GM13977 (cell line): Measurements from ENCODE around the gene OR51E1.
A peak's percentile ranks its signal among the peaks of the same experiment; 100 is the strongest.

ENCODE experiments used
- DNase-seq: peaks from one replicate; pipeline ENCODE4 v3.0.0; 2012; ENCODE audit warnings: low spot score
- in situ Hi-C: fragments of 300-500 bp; cut with MboI; formaldehyde crosslinking; loops from one replicate; pipeline ENCODE4 v1.12.0; 2022; ENCODE audit warnings: low sequenced_read_pairs, low pct_unique_long_range_greater_than_20kb, mixed read lengths, inconsistent platforms; ENCODE audit not compliant: unreplicated experiment
- TF ChIP-seq, protein P1 (sequence below): IDR thresholded peaks from 2 replicates; pipeline ENCODE4 v1.5.1; 2012; ENCODE audit warnings: mild to moderate bottlenecking, control low read depth; ENCODE audit not compliant: insufficient read depth; ENCODE audit errors: extremely low read depth, missing control alignments

Gene OR51E1, protein sequence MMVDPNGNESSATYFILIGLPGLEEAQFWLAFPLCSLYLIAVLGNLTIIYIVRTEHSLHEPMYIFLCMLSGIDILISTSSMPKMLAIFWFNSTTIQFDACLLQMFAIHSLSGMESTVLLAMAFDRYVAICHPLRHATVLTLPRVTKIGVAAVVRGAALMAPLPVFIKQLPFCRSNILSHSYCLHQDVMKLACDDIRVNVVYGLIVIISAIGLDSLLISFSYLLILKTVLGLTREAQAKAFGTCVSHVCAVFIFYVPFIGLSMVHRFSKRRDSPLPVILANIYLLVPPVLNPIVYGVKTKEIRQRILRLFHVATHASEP

DNA sequence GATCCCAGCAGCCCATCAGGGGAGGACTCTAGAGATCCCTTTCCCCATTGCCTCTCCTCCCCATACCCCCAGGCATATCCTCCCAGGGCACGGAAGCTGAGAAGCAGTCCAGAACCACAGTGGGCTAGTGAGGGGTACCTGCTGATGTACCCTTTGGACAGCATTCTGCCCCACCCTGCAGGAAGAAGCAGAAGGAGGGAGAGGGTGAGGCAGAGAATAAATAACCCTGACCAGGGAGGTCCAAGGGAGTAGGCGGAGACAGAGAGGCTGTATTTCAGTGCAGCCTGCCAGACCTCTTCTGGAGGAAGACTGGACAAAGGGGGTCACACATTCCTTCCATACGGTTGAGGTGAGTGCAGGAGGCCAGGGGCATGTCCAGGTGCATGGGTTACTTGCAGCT, at the start of gene OR51E1:
OR51E1 (plus strand) TSS at position 301 of the 400 bp plus-strand sequence. CDS start 8,545 bp downstream, outside the sequence.
- in situ Hi-C loops: loop anchor here (25.0 kb wide), 1 partner anchor 344 kb away; the partner anchor contains the start of gene OR51L1
- TF ChIP-seq, protein P1, sequence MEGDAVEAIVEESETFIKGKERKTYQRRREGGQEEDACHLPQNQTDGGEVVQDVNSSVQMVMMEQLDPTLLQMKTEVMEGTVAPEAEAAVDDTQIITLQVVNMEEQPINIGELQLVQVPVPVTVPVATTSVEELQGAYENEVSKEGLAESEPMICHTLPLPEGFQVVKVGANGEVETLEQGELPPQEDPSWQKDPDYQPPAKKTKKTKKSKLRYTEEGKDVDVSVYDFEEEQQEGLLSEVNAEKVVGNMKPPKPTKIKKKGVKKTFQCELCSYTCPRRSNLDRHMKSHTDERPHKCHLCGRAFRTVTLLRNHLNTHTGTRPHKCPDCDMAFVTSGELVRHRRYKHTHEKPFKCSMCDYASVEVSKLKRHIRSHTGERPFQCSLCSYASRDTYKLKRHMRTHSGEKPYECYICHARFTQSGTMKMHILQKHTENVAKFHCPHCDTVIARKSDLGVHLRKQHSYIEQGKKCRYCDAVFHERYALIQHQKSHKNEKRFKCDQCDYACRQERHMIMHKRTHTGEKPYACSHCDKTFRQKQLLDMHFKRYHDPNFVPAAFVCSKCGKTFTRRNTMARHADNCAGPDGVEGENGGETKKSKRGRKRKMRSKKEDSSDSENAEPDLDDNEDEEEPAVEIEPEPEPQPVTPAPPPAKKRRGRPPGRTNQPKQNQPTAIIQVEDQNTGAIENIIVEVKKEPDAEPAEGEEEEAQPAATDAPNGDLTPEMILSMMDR: no peak
- no peak for DNase-seq

DNA sequence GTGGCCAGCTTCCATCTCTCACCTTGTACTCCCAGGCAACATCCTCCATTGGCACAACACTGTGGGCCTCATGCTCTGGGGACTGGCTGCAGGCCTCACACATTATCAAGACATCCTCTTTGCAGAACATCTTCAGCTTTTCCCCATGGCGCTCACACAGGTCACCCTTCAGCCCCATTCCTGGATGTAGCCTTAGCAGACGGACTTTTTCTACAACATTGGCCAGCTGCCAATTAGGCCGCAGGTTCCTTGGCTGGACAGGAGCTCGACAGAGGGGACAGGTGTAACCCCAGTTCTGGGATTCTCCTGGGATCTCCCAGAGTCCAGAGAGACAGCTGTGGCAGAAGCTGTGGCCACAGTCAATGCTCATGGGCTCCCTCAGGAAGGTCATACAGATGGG, 38.7 kb upstream of the OR51E1 start:
- in situ Hi-C loops: no loop called here

DNA sequence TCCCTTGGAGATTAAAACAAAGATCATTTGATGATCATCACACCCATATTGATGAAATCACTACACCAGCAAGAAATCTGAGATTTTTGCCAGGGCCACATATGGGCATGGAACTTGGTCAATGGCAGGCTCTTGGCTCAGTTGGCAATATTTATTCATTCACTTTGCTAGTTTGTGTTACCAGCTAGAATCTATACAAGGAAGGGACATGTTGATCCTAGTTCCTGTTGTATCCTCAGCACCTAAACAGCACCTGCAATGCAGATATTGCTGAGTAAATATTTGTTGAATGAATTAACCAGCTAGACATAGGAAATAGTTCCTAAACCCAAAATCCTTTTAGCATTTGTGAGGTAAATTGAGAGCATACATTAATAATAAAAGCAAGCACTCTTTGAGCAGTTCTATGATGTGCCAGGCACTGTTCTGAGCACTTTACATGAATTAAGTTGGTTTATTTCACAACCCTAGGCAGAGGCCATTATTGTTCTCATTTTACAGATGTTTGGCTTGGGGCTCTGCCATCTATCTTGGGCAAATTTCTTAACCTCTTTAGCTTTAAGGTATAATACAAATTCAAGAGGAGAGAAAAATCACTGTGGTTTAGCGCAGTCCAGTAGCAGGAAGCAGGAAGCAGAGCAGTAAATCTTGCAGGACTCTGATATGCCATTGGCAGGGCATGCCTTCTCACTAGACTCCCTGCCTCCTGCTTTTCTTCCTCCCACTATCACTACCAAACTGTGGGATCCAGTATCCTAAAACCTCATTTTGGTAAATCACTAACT, 37.4 kb upstream of the OR51E1 start:
- TF ChIP-seq, protein P1: no peak
- DNase-seq: no peak
- in situ Hi-C loops: no loop called here

More for the DNA sequence above, 38.7 kb upstream of the OR51E1 start:
- DNase-seq: no peak
- TF ChIP-seq, protein P1: no peak

DNA sequence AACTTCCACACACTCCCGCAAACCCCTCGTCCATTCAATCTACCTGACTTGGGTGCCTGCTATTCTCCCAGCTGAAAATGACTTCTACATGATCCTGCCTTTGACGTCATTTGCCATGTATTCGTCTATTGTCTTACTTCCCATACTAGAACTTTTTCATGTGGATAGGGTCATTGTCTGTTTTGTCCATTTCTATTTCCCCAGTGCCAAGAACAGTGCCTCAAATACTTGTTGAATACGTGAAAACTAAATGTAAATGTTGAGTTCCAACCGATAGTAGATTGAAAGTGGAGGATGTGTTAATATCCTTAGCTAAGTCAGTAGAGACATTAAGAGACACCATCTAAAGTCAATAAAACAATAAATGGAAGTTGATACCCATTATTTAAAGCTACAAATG, 36.7 kb upstream of the OR51E1 start:
- in situ Hi-C loops: no loop called here
- TF ChIP-seq, protein P1: no peak
- DNase-seq: no peak

DNA sequence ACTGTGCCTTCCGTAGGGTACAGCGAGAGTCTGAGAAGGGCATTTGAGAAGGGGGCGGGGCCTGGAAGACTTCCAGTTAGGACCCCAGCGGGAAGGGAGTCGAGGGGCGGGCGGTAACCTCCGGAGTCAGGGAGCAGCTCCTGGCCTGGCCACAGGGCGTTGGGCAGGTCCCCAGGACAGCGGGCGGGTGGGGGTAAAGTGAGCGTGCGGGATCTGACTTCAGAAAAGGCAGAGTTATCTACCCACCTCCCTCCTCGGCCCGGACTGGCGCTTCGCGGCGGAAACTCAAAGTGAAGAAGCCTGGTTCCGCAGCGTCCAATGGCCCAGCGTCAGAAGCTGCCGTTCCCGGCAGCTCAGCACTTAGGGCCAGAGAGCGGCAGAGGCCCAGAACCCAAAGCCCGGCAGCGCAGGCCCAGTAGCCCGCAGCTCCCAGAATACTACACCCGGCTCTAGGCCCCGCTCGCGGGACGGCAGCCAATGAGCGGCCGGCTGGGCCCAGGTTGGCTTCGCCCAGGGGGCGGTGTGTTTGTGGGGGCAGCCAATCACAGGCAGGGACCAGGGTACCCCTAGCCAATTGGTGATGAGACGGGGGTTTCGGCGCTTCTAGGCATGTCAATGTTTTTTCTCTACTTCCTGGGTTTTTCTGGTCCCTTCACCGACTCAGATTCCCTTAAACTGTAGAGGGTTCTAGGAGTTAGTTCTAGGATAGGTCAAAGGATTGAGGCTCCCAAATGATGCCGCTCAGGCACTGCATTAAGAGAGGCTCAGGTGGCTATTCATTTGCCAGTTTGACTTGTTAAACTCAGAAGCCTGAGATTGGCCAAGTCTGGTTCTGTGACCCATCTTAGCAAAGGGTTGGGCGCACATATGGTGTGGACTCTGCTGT, 35.8 kb upstream of the OR51E1 start, which contains the start of gene TRIM68:
TRIM68 (minus strand) TSS at position 451 of the 886 bp plus-strand sequence. CDS start 2,727 bp downstream, outside the sequence.
- peak; percentile 92 for DNase-seq
- TF ChIP-seq, protein P1: no peak
- in situ Hi-C loops: no loop called here
